ENCODE measurements around the gene AUH. TPM values are rescaled to one million over a fixed set of nuclear protein-coding genes. Genes with fewer than 3 reads are reported as not detected.

The AUH gene
- total RNA-seq, 1 donor from 2014 or later, result 8.8 TPM

DNA sequence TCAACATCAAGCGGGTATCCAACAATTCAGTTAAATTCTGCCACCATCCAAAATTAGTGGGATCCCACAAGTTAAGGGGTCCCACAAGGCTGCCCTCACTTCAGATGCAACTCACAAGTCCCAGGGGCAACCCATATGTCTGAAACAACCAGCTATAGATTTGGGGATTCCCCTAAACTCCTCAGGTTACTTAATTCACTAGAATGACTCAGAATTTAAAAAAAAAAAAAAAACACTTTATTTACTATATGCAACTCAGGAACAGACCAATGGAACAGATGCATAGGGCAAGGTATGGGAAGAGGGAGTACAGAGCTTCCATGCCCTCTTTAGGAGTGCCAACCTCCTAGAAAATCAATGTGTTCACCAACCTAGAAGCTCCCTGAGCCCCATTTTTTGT lies 15.1 kb downstream of the AUH start:
- TF ChIP-seq, protein P1, sequence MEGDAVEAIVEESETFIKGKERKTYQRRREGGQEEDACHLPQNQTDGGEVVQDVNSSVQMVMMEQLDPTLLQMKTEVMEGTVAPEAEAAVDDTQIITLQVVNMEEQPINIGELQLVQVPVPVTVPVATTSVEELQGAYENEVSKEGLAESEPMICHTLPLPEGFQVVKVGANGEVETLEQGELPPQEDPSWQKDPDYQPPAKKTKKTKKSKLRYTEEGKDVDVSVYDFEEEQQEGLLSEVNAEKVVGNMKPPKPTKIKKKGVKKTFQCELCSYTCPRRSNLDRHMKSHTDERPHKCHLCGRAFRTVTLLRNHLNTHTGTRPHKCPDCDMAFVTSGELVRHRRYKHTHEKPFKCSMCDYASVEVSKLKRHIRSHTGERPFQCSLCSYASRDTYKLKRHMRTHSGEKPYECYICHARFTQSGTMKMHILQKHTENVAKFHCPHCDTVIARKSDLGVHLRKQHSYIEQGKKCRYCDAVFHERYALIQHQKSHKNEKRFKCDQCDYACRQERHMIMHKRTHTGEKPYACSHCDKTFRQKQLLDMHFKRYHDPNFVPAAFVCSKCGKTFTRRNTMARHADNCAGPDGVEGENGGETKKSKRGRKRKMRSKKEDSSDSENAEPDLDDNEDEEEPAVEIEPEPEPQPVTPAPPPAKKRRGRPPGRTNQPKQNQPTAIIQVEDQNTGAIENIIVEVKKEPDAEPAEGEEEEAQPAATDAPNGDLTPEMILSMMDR (IDR thresholded peaks at IDR 0.05), result no peak
- peaks cover 10% of the 10 kb centered on the region for H3K9me3 Mint-ChIP-seq (ENCODE audit: low read depth)
- no peaks in the 10 kb centered on the region for H3K27me3 Mint-ChIP-seq (ENCODE audit: low read depth)
- no peak for DNase-seq (ENCODE audit: low spot score)
- peaks cover 13% of the 10 kb centered on the region for H3K36me3 Mint-ChIP-seq (ENCODE audit: low read depth)
- no peak overlapping the region for H3K27ac Mint-ChIP-seq (ENCODE audit: unreplicated experiment)
- H3K4me3 Mint-ChIP-seq (ENCODE audit: unreplicated experiment), result no peak overlapping the region
- no peaks in the 10 kb centered on the region for H3K4me1 Mint-ChIP-seq (ENCODE audit: low read depth)

DNA sequence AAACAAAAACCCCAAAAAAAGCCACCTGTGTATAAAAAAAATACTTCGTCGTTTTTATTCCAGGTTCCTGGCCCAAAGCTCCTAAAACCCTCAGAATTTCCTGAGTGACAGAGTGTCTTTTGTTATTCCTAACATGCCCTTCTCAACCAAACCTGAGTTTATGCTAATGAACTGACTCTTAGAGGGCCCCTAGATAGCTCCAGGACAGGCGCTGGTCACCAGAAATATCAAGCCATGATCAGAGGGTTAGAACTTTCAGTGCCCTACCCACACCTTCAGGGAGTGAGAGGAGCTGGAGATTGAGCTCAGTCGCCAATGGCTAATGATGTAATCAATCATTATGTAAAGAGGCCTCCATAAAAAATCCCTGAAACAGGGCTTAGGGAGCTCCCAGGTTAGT lies 15.7 kb downstream of the AUH start:
- Mint-ChIP-seq H3K4me1 (ENCODE audit: low read depth) (no peaks in the 10 kb centered on the region), H3K9me3 (ENCODE audit: low read depth) (peaks cover 11% of the 10 kb centered on the region), H3K4me3 (ENCODE audit: unreplicated experiment) (no peak overlapping the region), H3K27ac (ENCODE audit: unreplicated experiment) (no peak overlapping the region), H3K27me3 (ENCODE audit: low read depth) (no peaks in the 10 kb centered on the region), H3K36me3 (ENCODE audit: low read depth) (peaks cover 15% of the 10 kb centered on the region)
- TF ChIP-seq, protein P1 (IDR thresholded peaks at IDR 0.05), result no peak
- DNase-seq (ENCODE audit: low spot score), result no peak

DNA sequence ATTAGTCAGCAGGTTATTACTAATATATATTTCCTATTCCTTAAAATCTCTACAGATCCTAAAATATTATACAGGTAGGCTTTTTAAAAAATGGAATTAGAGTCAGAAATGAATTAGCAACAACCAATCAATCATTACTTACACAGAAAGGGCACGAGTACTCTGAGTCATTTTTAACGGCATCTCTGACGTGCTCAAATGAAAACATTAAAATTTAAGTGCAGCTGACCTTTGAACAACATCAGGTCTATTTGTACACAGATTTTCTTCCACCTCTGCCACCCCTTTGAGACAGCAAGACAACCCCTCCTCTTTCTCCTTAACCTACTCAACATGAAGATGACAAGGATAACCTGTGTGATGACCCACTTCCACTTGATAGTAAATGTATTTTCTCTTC lies 19.1 kb downstream of the AUH start:
- peaks cover 7% of the 10 kb centered on the region for H3K4me1 Mint-ChIP-seq (ENCODE audit: low read depth)
- no peak overlapping the region for H3K27ac Mint-ChIP-seq (ENCODE audit: unreplicated experiment)
- DNase-seq (ENCODE audit: low spot score), result no peak
- TF ChIP-seq, protein P1 (IDR thresholded peaks at IDR 0.05), result no peak
- peaks cover 11% of the 10 kb centered on the region for H3K9me3 Mint-ChIP-seq (ENCODE audit: low read depth)
- peaks cover 17% of the 10 kb centered on the region for H3K36me3 Mint-ChIP-seq (ENCODE audit: low read depth)
- no peaks in the 10 kb centered on the region for H3K27me3 Mint-ChIP-seq (ENCODE audit: low read depth)
- H3K4me3 Mint-ChIP-seq (ENCODE audit: unreplicated experiment), result no peak overlapping the region

DNA sequence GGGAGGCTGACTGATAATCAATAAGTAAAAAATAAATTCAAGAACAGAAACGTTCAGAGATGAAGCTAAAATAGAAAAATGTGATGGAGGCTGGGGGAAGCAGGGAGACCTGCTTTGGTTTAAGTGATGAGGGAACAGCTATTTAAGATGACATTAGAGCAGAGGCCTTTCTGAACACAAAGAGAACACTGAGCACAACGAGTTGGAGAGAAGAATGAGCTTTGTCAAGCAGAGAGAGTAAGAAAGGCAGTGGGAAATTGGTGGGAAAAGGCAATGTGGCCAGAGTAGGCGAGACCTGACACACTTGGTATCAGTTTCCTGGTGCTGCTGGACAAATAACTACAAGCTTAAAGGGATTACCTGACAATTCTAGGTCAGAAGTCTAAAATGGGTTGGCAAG lies 20.0 kb downstream of the AUH start:
- TF ChIP-seq, protein P1 (IDR thresholded peaks at IDR 0.05), result no peak
- Mint-ChIP-seq H3K4me3 (ENCODE audit: unreplicated experiment) (no peak overlapping the region), H3K27me3 (ENCODE audit: low read depth) (no peaks in the 10 kb centered on the region), H3K4me1 (ENCODE audit: low read depth) (peaks cover 7% of the 10 kb centered on the region), H3K27ac (ENCODE audit: unreplicated experiment) (no peak overlapping the region), H3K36me3 (ENCODE audit: low read depth) (peaks cover 18% of the 10 kb centered on the region), H3K9me3 (ENCODE audit: low read depth) (peaks cover 11% of the 10 kb centered on the region)
- DNase-seq (ENCODE audit: low spot score), result no peak

DNA sequence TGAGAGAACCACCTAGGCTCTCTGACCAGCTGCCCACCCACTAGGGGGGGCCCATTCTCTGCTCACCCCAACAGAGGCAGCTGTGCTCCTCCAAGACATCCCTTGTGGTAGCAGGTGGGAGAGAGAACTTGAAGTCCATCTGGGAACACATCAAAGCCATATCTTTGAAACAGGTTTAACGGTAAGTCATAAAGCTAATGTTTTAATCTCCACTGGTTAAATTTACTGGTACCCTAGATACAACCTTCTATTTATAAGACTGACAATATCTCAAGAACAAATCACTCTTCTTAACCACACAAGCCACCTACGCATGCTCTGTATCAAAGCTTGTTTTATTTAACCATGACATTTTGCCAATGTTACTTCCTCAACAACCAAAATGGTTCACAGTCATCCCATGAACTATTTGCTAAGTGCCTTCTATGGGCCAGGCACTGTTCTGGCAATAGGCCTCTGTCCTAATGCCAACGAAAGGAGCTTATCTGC lies 20.4 kb downstream of the AUH start:
- H3K9me3 Mint-ChIP-seq (ENCODE audit: low read depth), result peaks cover 11% of the 10 kb centered on the region
- TF ChIP-seq, protein P1 (IDR thresholded peaks at IDR 0.05), result no peak
- H3K4me3 Mint-ChIP-seq (ENCODE audit: unreplicated experiment), result no peak overlapping the region
- peaks cover 7% of the 10 kb centered on the region for H3K4me1 Mint-ChIP-seq (ENCODE audit: low read depth)
- no peak for DNase-seq (ENCODE audit: low spot score)
- H3K36me3 Mint-ChIP-seq (ENCODE audit: low read depth), result peaks cover 18% of the 10 kb centered on the region
- no peak overlapping the region for H3K27ac Mint-ChIP-seq (ENCODE audit: unreplicated experiment)
- no peaks in the 10 kb centered on the region for H3K27me3 Mint-ChIP-seq (ENCODE audit: low read depth)
